GM21825 (cell line): ENCODE results near the gene SRPRB.

Experiments
- ATAC-seq: cut with Tn5 transposase; IDR thresholded peaks from one replicate; pipeline ENCODE4 v1.9.1; 2021; ENCODE audit warnings: mild to moderate bottlenecking, moderate library complexity; ENCODE audit not compliant: unreplicated experiment

The SRPRB gene

GRCh38 chr3:133840055-133840737 lies 34.6 kb downstream of the SRPRB start:
- no peak for ATAC-seq

DNA sequence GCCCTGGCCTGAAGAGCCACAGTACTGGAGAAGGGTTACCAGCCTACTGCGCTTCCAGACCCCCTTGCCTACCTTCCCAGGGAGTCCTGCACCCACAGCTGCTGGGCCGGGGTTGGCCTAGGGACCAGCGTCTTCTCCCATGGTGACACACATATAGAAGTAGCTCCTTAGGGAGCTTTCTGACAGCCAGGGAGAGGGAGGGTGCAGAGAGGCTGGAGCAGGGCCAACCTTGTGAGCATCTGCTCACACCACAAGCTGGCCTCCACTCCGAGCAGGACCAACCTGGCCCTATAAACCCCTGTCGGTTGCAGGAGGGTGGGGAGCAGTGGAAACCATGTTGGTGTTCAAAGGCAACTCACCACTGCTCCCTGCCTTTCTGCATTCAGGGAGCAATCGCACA lies 35.2 kb downstream of the SRPRB start:
- ATAC-seq: no peak

GRCh38 chr3:133841196-133841595 lies 35.6 kb downstream of the SRPRB start:
- ATAC-seq: no peak

DNA sequence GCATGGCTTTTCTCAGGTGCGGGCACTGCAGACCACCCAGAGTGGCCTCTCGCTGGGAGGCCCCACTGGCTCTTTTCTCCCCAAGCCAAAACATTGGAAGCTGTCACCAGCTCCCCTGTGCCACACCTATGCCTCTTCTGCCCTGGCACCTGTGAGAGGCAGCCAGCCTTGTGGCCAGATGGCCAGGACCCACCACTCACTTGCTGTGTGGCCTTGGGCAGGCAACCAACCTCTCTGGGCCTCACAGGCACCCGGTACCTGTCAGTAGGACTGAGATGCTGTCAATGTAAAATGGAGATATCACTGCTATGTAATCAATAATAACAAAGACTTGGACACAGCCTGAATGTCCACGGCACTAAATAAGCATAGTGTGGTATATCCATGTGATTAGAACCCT lies 36.5 kb downstream of the SRPRB start:
- no peak for ATAC-seq

- no peak for ATAC-seq
These were observed 38.0 kb downstream of the SRPRB start for GRCh38 chr3:133843634-133844033.

DNA sequence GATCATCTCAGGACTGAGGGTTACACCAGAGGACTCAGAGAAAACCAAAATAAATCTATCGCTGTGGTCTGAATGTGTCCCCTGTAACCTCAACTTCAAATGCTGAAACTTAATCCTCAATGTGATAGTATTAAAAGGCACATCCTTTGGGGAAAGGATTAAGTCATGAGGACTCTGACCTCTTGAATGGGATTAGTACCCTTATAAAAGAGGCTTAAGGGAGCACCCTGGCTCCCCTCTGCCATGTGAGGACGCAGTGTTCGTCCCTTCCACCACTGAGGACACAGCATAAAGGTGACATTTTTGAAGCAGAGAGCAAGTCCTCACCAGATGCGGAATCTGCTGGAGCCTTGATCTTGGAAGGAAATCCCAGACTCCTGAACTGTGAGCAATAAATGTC lies 39.5 kb downstream of the SRPRB start:
- ATAC-seq: no peak

DNA sequence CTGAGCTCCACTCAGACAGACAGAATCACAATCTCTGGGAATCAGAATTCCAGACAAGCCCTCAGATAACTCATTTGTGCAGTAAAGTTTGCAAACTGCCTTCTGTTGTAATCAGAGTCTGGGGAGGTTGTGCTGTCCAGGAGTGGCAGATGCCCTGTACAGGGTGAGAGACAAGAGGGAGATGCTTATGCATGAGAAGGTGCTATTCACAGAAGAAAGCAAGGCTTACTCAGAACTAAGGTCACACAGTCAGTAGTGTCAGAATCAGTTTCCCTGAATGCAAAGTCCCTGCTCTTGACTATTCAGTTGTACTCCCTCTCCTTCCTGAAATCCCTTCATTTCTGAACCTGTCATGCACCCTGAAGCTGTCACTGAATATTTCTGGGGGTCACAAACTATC lies 43.7 kb downstream of the SRPRB start:
- no peak for ATAC-seq

- ATAC-seq: no peak
These were observed 44.4 kb downstream of the SRPRB start for GRCh38 chr3:133850034-133850433.

DNA sequence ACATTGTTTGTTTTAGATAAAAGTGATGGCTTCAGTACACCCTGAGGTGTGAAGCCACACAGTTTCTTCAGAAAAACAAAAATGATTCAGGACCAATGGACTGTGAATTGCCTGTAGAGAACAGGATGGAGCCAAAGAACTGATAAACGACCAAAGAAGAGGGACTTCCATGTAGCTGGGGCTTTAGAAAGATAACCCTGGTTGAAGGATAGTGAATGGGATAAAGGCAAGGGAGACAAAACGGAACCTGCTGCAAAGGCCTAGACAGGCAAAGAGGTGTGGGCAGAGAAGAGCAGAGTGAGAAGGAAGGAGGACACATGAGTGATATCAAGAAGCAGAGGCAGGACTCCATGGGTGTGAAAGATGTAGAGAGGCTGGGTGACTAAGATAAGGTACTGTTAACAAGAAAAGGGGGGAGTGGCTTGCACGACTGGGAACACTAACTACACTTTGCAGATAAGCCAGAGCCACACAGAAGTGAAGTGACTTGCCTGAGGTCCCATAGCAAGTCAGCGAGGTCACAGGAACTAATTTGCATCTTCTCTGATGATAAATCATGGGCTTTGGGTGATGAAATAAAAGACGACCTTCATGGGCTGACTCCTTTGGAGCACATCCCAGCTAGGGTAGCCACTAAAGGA lies 45.8 kb downstream of the SRPRB start:
- no peak for ATAC-seq

GRCh38 chr3:133851931-133852330 lies 46.3 kb downstream of the SRPRB start:
- ATAC-seq: no peak

DNA sequence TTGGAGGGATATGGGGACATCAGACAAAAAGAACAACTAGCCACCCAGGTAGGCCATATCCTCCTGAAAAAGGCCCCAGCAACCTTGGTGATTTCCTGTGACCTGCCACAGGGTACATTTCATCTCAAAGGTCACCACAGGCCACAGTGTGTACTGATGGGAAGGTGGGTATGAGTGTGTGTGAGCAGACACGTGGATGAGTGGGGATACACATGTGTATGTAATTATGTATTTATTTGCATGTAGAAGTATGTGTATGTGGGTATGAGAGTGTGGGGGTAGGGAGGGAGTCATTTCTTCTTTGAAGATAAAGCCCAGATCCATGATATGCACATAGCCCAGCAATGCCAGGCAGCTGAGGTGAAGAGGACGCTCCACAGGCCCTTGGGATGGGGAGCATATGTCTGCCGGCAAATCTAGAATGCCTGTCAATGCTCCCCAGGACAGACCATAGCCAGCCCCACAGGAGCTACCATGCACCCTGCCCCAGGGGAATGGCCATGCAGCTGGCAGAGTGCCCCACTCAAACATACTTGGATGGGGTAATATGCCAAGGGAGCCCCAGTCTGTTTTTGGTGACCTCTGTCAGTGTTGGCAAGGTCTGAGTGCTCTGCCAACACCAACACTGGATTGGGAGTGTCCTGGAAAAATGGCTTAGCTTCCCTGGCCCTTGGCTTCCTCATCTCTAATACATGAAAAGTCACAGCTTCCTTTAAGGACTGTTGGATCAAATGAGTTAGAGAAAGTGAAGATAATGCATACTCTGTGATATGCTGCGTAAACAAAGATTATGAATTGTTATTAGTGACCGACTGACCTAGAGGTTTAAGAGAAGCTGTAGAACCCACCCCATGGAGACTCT lies 47.7 kb downstream of the SRPRB start:
- no peak for ATAC-seq

DNA sequence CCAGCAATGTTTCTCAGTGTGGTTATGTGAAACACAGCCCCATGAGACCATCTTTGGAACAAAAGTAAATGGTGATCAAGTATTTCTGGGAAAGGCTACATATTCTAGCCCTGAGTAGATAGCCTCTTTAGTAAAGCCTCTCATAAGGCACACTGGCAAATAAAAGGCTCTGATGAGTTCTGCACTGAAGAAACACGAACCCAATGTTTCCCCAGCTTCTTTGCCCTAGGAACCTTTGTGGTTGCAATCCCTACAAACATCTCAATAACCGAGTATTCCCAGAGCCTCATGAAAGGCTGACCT lies 48.3 kb downstream of the SRPRB start:
- ATAC-seq: no peak

DNA sequence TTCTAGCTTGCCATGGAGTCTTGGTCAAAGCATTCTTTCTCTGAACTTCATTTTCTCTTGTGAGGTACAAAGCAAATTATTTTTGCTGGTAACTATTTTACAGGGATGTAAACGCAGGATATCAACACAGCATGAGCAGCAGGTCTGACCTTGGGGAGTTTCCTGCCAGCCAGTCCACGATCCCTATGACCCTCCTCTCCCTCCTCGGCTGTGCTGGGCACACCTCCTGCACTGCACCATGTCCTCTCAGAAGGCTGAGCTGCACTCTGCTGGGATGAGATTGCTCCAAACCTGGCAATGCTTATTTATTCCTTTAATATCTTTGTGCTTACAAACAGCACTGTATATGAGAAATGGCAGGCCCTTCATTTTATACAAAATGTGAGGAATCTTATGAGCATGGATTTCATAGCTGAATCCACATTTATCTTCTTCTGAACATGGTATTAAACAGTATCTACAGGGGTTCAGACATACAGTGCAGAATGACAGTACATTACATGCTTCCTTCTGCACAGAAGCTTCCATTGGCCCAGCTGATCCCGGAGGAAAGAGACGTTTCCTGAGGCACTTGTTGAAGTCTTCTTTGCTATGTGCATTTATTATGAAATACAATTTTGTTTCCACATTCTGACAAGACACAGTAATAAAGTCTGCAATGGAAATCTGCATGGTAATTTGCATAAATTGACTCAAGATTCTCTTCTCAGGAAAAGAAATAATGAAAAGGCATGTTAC lies 48.8 kb downstream of the SRPRB start:
- ATAC-seq: no peak

DNA sequence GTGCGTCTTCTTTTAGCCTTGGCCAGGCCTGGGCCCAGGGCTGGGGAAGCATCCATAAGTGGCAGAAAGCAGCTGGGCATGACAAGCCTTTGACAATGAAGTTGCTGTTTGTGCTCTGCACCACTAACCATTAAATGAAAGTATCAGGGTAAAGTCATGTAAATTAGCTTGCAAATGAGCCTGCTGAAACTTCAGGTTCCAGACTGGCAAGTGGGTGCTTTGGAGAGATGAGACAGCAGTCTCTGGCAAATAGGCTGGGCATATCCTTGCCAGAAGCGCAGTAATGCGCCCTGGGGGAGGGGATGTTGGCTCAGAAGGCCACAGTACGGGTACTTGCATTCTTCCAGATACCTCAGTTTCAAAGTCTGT lies 49.4 kb downstream of the SRPRB start:
- ATAC-seq: no peak

DNA sequence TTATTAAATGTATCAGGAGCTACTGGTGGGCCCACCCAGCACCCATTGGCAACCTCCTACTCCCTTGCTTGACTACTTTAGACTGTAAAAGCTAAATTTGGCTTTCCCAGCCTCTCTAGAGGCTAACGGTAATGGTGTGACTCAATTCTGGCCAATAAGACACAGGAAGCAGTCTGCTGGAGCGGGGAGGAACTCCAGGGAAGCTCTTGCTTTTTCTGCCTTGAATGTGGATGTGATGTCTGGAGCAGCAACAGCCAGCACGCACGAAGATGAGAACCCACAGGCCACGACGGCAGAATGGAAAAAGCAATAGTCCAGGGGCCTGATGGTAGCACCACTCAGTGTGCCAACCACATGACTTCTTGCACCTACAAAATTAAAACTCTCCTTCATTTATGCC lies 50.2 kb downstream of the SRPRB start:
- no peak for ATAC-seq

GRCh38 chr3:133856316-133856715 lies 50.7 kb downstream of the SRPRB start:
- no peak for ATAC-seq

- ATAC-seq: no peak
These were observed 52.2 kb downstream of the SRPRB start for GRCh38 chr3:133857767-133858166.

GRCh38 chr3:133859381-133860234 lies 54.0 kb downstream of the SRPRB start:
- ATAC-seq: no peak

- ATAC-seq: no peak
These were observed 54.9 kb downstream of the SRPRB start for GRCh38 chr3:133860519-133860918.

- no peak for ATAC-seq
These were observed 56.5 kb downstream of the SRPRB start for GRCh38 chr3:133862161-133862560.

GRCh38 chr3:133863911-133864310 lies 58.3 kb downstream of the SRPRB start:
- no peak for ATAC-seq
